ENCODE results near the gene SIKE1.

DNA sequence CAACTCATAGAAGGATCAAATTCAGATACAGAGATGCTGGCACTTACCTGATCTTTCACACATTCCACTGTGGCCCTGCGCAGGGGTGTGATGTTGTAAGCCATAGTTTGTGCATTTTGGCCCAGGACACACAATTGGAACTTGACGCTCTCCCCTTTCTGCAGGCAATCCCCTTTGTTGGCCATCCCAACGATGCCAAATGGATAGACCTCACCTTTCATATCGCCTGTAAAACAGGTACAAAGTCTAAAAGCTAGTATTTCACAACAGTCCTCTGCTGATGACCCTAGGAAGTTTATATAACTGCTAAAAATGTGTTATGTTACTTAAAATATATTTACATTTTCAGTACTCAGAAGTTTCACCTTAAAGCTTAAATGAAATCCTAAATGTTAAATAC, 60.0 kb downstream of the SIKE1 start:
- TF ChIP-seq, protein P1, sequence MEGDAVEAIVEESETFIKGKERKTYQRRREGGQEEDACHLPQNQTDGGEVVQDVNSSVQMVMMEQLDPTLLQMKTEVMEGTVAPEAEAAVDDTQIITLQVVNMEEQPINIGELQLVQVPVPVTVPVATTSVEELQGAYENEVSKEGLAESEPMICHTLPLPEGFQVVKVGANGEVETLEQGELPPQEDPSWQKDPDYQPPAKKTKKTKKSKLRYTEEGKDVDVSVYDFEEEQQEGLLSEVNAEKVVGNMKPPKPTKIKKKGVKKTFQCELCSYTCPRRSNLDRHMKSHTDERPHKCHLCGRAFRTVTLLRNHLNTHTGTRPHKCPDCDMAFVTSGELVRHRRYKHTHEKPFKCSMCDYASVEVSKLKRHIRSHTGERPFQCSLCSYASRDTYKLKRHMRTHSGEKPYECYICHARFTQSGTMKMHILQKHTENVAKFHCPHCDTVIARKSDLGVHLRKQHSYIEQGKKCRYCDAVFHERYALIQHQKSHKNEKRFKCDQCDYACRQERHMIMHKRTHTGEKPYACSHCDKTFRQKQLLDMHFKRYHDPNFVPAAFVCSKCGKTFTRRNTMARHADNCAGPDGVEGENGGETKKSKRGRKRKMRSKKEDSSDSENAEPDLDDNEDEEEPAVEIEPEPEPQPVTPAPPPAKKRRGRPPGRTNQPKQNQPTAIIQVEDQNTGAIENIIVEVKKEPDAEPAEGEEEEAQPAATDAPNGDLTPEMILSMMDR (conservative IDR thresholded peaks at IDR 0.05): no peak
- TF ChIP-seq EZH2 (IDR thresholded peaks at IDR 0.05; ENCODE audit: low read depth): no peak

Measured in PC-9 (cell line).